Measurements from ENCODE around the gene CDKN1B.

GRCh38 chr12:12724421-12725085 is 7.4 kb downstream of the CDKN1B start:
- no peak for TF ChIP-seq ZNF433 (tag by site-specific recombination; IDR thresholded peaks at IDR 0.05; ENCODE audit: low read depth)
- TF ChIP-seq YY1 (tag by site-specific recombination; IDR thresholded peaks at IDR 0.05) = no peak
- TF ChIP-seq, protein P1, sequence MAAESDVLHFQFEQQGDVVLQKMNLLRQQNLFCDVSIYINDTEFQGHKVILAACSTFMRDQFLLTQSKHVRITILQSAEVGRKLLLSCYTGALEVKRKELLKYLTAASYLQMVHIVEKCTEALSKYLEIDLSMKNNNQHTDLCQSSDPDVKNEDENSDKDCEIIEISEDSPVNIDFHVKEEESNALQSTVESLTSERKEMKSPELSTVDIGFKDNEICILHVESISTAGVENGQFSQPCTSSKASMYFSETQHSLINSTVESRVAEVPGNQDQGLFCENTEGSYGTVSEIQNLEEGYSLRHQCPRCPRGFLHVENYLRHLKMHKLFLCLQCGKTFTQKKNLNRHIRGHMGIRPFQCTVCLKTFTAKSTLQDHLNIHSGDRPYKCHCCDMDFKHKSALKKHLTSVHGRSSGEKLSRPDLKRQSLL (tag by site-specific recombination; IDR thresholded peaks at IDR 0.05) = no peak
- no peak for TF ChIP-seq RBAK (tag by site-specific recombination; IDR thresholded peaks at IDR 0.05)
- no peak for TF ChIP-seq ZNF530 (tag by site-specific recombination; IDR thresholded peaks at IDR 0.05; ENCODE audit: low read depth)
- TF ChIP-seq OSR2 (tag by site-specific recombination; IDR thresholded peaks at IDR 0.05) = no peak
- TF ChIP-seq, protein P2, sequence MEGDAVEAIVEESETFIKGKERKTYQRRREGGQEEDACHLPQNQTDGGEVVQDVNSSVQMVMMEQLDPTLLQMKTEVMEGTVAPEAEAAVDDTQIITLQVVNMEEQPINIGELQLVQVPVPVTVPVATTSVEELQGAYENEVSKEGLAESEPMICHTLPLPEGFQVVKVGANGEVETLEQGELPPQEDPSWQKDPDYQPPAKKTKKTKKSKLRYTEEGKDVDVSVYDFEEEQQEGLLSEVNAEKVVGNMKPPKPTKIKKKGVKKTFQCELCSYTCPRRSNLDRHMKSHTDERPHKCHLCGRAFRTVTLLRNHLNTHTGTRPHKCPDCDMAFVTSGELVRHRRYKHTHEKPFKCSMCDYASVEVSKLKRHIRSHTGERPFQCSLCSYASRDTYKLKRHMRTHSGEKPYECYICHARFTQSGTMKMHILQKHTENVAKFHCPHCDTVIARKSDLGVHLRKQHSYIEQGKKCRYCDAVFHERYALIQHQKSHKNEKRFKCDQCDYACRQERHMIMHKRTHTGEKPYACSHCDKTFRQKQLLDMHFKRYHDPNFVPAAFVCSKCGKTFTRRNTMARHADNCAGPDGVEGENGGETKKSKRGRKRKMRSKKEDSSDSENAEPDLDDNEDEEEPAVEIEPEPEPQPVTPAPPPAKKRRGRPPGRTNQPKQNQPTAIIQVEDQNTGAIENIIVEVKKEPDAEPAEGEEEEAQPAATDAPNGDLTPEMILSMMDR (tag by site-specific recombination; IDR thresholded peaks at IDR 0.05) = no peak
- TF ChIP-seq FEZF1 (tag by site-specific recombination; IDR thresholded peaks at IDR 0.05) = no peak
- no peak for TF ChIP-seq ZNF830 (tag by site-specific recombination; IDR thresholded peaks at IDR 0.05; ENCODE audit: low read depth)

All from HEK293 (cell line).